Caco-2 (cell line): ENCODE data around the gene NFIX. TPM values are rescaled to one million over a fixed set of nuclear protein-coding genes. Genes with fewer than 3 reads are reported as not detected.

ENCODE experiments used
- BruUV-seq: library from RNA; stranded (reverse); fragments of 400-500 nt; replicated peaks from 2 replicates; lab custom pipeline; 2021; lab: Mats Ljungman, UMichigan
- CTCF ChIA-PET: fragments of 300-600 bp; sonication (Branson Sonifier 250); formaldehyde crosslinking; loops from one replicate; lab custom pipeline; 2022; ENCODE audit warnings: antibody characterized with exemption; lab: Charles Lee
- POLR2A ChIA-PET: fragments of 300-600 bp; sonication (Branson Sonifier 250); formaldehyde crosslinking; loops from one replicate; lab custom pipeline; 2022; ENCODE audit warnings: antibody characterized with exemption; lab: Charles Lee
- DNase-seq, 2 experiments: peaks; one replicate each; pipeline versions ENCODE4 v3.0.0 to v3.0.0-alpha.2; 2020 to 2022
- H3K27me3 ChIP-seq: replicated peaks from 2 replicates; pipeline ENCODE4 v1.6.0; 2011; ENCODE audit warnings: low read length; ENCODE audit not compliant: control insufficient read depth, insufficient read depth
- H3K36me3 ChIP-seq: 2 replicates; pipeline ENCODE4 v1.5.1; 2011; ENCODE audit warnings: low read length; ENCODE audit not compliant: control insufficient read depth, insufficient read depth
- H3K4me1 ChIP-seq: fragments of 250-450 bp; sonication (Bioruptor Pico); 2 replicates; pipeline ENCODE4 v1.5.1; 2020; ENCODE audit warnings: mild to moderate bottlenecking
- H3K4me3 ChIP-seq: 2 replicates; pipeline ENCODE4 v1.5.1; 2011; ENCODE audit warnings: low read depth, mild to moderate bottlenecking, control low read depth, low read length
- H3K9me3 ChIP-seq: fragments of 250-450 bp; sonication (Bioruptor Pico); 2 replicates; pipeline ENCODE4 v1.5.1; 2020; ENCODE audit warnings: mild to moderate bottlenecking, moderate library complexity
- H3K27ac Mint-ChIP-seq: one replicate; pipeline ENCODE4 v1.8.0; 2022; ENCODE audit warnings: mixed read lengths; ENCODE audit not compliant: unreplicated experiment
- H3K27me3 Mint-ChIP-seq: one replicate; pipeline ENCODE4 v1.8.0; 2022; ENCODE audit warnings: mixed read lengths; ENCODE audit not compliant: insufficient read depth, unreplicated experiment
- H3K36me3 Mint-ChIP-seq: one replicate; pipeline ENCODE4 v1.8.0; 2022; ENCODE audit warnings: mild to moderate bottlenecking, mixed read lengths; ENCODE audit not compliant: insufficient read depth, unreplicated experiment
- H3K4me1 Mint-ChIP-seq: one replicate; pipeline ENCODE4 v1.8.0; 2022; ENCODE audit warnings: low read depth, mixed read lengths; ENCODE audit not compliant: unreplicated experiment
- H3K4me3 Mint-ChIP-seq: one replicate; pipeline ENCODE4 v1.8.0; 2022; ENCODE audit warnings: mild to moderate bottlenecking, moderate library complexity, mixed read lengths; ENCODE audit not compliant: unreplicated experiment
- H3K9me3 Mint-ChIP-seq: one replicate; pipeline ENCODE4 v1.8.0; 2022; ENCODE audit warnings: mixed read lengths; ENCODE audit not compliant: unreplicated experiment
- intact Hi-C: fragments of 100-400 bp; cut with micrococcal nuclease; formaldehyde crosslinking; loops from one replicate; pipeline ENCODE4 v1.10.0; 2022; ENCODE audit not compliant: unreplicated experiment
- total RNA-seq: library from RNA; stranded (reverse); gene quantifications from 2 replicates; pipeline ENCODE4 v1.2.3, GENCODE V29; 2022
- TF ChIP-seq, protein P1 (sequence below), 2 experiments: fragments of 200-600 bp in 1 of 2; IDR thresholded peaks; 1 replicate in 1 of 2; 2 replicates in 1 of 2; pipeline versions ENCODE4 v1.5.1 to v1.8.0; 2011 to 2022; ENCODE audit warnings: antibody characterized with exemption in 1 of 2, control low read depth in 1 of 2, inconsistent platforms in 1 of 2, low read depth in 1 of 2, low read length in 1 of 2, mild to moderate bottlenecking in 1 of 2, moderate library complexity in 1 of 2; ENCODE audit not compliant: insufficient read depth in 1 of 2, severe bottlenecking in 1 of 2, unreplicated experiment in 1 of 2

The NFIX gene
- total RNA-seq, 1 experiment from 2014 or later = 0.82 TPM

DNA sequence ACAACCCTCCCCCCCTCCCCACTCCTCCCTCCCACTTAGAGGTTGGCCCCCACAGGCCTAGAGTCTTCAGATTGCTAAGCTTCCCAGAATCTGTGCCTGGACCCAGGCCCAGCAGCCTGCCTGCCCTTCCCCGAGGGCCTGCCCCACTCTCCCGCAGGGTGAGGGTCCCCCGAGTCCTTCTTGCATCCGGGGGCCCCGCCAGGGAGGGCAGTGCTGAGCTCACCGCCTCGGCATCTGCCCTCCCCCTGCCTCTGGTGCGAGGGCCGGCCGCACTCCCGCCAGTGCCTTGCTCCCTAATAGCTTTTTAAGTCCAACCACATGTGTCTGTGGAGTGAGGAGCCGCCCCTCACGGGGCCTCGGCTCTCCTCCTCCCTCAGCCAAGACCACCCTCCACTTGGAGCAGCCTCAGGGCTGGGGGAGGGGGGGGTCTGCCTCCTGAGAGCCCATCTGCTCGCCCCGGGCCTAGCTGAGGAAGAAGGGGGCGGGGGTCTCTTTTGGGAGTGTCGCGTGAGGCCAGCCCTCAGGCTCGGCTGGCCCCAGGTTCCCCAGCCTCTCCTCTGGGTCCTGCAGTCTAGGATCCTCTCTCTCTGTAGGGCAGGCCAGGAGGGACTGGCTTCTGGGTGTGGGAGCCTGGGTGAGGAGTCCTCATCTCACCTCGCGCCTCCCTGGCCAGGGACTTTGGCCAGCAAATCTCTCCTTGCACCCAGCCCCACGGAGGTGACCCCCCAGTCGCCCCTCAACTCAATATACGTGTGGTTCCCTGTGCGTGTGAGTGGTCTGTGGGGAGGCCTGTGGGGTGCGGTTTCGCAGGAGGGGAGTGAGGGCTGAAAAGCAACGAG, 60.2 kb downstream of the NFIX start:
- peaks cover 9% of the 10 kb centered on the region for H3K27me3 ChIP-seq
- no peaks in the 10 kb centered on the region for H3K9me3 ChIP-seq
- Mint-ChIP-seq H3K4me1 (peaks cover 11% of the 10 kb centered on the region), H3K36me3 (peaks cover 8% of the 10 kb centered on the region), H3K27ac (no peak overlapping the region), H3K9me3 (no peaks in the 10 kb centered on the region), H3K27me3 (peaks cover 21% of the 10 kb centered on the region), H3K4me3 (no peak overlapping the region)
- no TSS peak for BruUV-seq
- intact Hi-C loops = no loop called here
- no peak overlapping the region for H3K4me3 ChIP-seq
- DNase-seq = no peak
- H3K36me3 ChIP-seq = no peaks in the 10 kb centered on the region
- ChIA-PET CTCF (interaction anchor here (0.6 to 8.0 kb wide), 4 partner anchors 14 to 90 kb away, joined by 3 to 84 read pairs (median 10); no protein-coding TSS in a partner anchor), POLR2A (interaction anchor here (0.7 kb wide), 1 partner anchor 23 kb away, joined by 5 read pairs; no protein-coding TSS in a partner anchor)
- peaks cover 17% of the 10 kb centered on the region for H3K4me1 ChIP-seq
- TF ChIP-seq, protein P1, sequence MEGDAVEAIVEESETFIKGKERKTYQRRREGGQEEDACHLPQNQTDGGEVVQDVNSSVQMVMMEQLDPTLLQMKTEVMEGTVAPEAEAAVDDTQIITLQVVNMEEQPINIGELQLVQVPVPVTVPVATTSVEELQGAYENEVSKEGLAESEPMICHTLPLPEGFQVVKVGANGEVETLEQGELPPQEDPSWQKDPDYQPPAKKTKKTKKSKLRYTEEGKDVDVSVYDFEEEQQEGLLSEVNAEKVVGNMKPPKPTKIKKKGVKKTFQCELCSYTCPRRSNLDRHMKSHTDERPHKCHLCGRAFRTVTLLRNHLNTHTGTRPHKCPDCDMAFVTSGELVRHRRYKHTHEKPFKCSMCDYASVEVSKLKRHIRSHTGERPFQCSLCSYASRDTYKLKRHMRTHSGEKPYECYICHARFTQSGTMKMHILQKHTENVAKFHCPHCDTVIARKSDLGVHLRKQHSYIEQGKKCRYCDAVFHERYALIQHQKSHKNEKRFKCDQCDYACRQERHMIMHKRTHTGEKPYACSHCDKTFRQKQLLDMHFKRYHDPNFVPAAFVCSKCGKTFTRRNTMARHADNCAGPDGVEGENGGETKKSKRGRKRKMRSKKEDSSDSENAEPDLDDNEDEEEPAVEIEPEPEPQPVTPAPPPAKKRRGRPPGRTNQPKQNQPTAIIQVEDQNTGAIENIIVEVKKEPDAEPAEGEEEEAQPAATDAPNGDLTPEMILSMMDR (IDR thresholded peaks at IDR 0.05; ENCODE audit: insufficient read depth in 1 of 2, low read depth in 1 of 2, low read length in 1 of 2, severe bottlenecking in 1 of 2, unreplicated experiment in 1 of 2) = no peak

GRCh38 chr19:13056052-13056660, 60.9 kb downstream of the NFIX start:
- no peak for DNase-seq
- intact Hi-C loops = no loop called here
- H3K4me3 Mint-ChIP-seq = no peak overlapping the region

GRCh38 chr19:13057147-13057572, 61.9 kb downstream of the NFIX start:
- Histone ChIP-seq H3K9me3 (no peaks in the 10 kb centered on the region), H3K36me3 (no peaks in the 10 kb centered on the region), H3K4me3 (no peak overlapping the region), H3K27me3 (peaks cover 10% of the 10 kb centered on the region), H3K4me1 (0 out of 2 replicates have a peak, but pooled peaks cover 10% of the 10 kb centered on the region)
- Mint-ChIP-seq H3K36me3 (no peaks in the 10 kb centered on the region), H3K27ac (no peak overlapping the region), H3K27me3 (peaks cover 22% of the 10 kb centered on the region), H3K4me3 (no peak overlapping the region), H3K4me1 (no peaks in the 10 kb centered on the region), H3K9me3 (no peaks in the 10 kb centered on the region)
- no peak for DNase-seq
- TF ChIP-seq, protein P1 (IDR thresholded peaks at IDR 0.05; ENCODE audit: insufficient read depth in 1 of 2, low read depth in 1 of 2, low read length in 1 of 2, severe bottlenecking in 1 of 2, unreplicated experiment in 1 of 2) = no peak
- ChIA-PET POLR2A (no interaction called here), CTCF (interaction anchor here (1.4 to 8.0 kb wide), 3 partner anchors 78 to 92 kb away, joined by 3 to 84 read pairs (median 41); no protein-coding TSS in a partner anchor)
- intact Hi-C loops = no loop called here
- no TSS peak for BruUV-seq

More at GRCh38 chr19:13056052-13056660, 60.9 kb downstream of the NFIX start:
- ChIA-PET POLR2A (no interaction called here), CTCF (interaction anchor here (1.4 to 8.0 kb wide), 2 partner anchors 77 to 91 kb away, joined by 3 to 84 read pairs; no protein-coding TSS in a partner anchor)
- peaks cover 24% of the 10 kb centered on the region for H3K27me3 Mint-ChIP-seq
- no peak overlapping the region for H3K27ac Mint-ChIP-seq
- H3K4me1 ChIP-seq = peaks cover 13% of the 10 kb centered on the region; the same call in 1 of the 2 replicates
- no peak overlapping the region for H3K4me3 ChIP-seq
- no peaks in the 10 kb centered on the region for H3K36me3 ChIP-seq
- peaks cover 9% of the 10 kb centered on the region for H3K27me3 ChIP-seq
- H3K36me3 Mint-ChIP-seq = peaks cover 8% of the 10 kb centered on the region
- no peaks in the 10 kb centered on the region for H3K9me3 ChIP-seq
- H3K9me3 Mint-ChIP-seq = no peaks in the 10 kb centered on the region
- H3K4me1 Mint-ChIP-seq = peaks cover 10% of the 10 kb centered on the region
- BruUV-seq = no TSS peak
- TF ChIP-seq, protein P1 (IDR thresholded peaks at IDR 0.05; ENCODE audit: insufficient read depth in 1 of 2, low read depth in 1 of 2, low read length in 1 of 2, severe bottlenecking in 1 of 2, unreplicated experiment in 1 of 2) = no peak
